Ovary (tissue), 3 donors: Measurements from ENCODE around the gene ZNF70.

Source experiments
- CTCF ChIP-seq, 3 donors: fragments of 450-650 bp in 2 of 3; fragments of 200-600 bp in 1 of 3; IDR thresholded peaks; one replicate each; pipeline versions ENCODE4 v1.5.1 to v1.8.0; 2016 to 2022; ENCODE audit warnings: antibody characterized with exemption in 3 of 3, mild to moderate bottlenecking in 1 of 3
- POLR2A ChIP-seq: fragments of 450-650 bp; IDR thresholded peaks from one replicate; pipeline ENCODE4 v1.6.1; 2017; ENCODE audit warnings: antibody characterized with exemption, mild to moderate bottlenecking, moderate library complexity
- donor health status: DM: no; HTN: no; CAD: no.

GRCh38 chr22:23750714-23751440, at the start of gene ZNF70:
- TF ChIP-seq CTCF (IDR thresholded peaks at IDR 0.05) (no peak), POLR2A (peak; percentile 70)
